Endothelial cell of umbilical vein (primary cell): Measurements from ENCODE around the gene CSNK1G2. TPM values are rescaled to one million over a fixed set of nuclear protein-coding genes. Genes with fewer than 3 reads are reported as not detected.

Experiments
- BruUV-seq: library from RNA; stranded (reverse); fragments of 400-500 nt; replicated peaks from 2 replicates; lab custom pipeline; 2021; lab: Mats Ljungman, UMichigan
- CTCF ChIA-PET: fragments of 300-600, 350-600 bp; sonication (Branson Sonifier 250); formaldehyde crosslinking; loops from one replicate; lab custom pipeline; 2021; ENCODE audit warnings: antibody characterized with exemption, inconsistent platforms; lab: Charles Lee
- POLR2A ChIA-PET: fragments of 300-600, 350-600 bp; sonication (Branson Sonifier 250); formaldehyde crosslinking; loops from one replicate; lab custom pipeline; 2021; ENCODE audit warnings: antibody characterized with exemption, inconsistent platforms; lab: Charles Lee
- DNase-seq: peaks from one replicate; pipeline ENCODE4 v3.0.0-alpha.2; 2011; ENCODE audit warnings: low read depth, low spot score
- FAIRE-seq: peaks from 2 replicates; lab custom pipeline; 2011; peaks lifted over from hg19 to GRCh38; lab: Jason Lieb, UNC
- H2AFZ ChIP-seq: 2 replicates; pipeline ENCODE4 v1.6.0; 2012; ENCODE audit warnings: low read depth, low read length, control low read depth, inconsistent platforms
- H3K27ac ChIP-seq: 2 replicates; pipeline ENCODE4 v1.5.1; 2011; ENCODE audit warnings: low read depth, mild to moderate bottlenecking, control low read depth, low read length, moderate library complexity; ENCODE audit not compliant: insufficient read depth
- H3K27me3 ChIP-seq, 2 experiments: 2 replicates each; pipeline versions ENCODE4 v1.6.0 to v1.6.1; 2011; ENCODE audit warnings: low read length in 2 of 2, mixed read lengths in 1 of 2; ENCODE audit not compliant: control insufficient read depth in 2 of 2, insufficient read depth in 2 of 2
- H3K36me3 ChIP-seq, 2 experiments: 2 replicates in 1 of 2; 3 replicates in 1 of 2; pipeline ENCODE4 v1.5.1; 2011; ENCODE audit warnings: low read length in 2 of 2, mild to moderate bottlenecking in 1 of 2, moderate library complexity in 1 of 2; ENCODE audit not compliant: control insufficient read depth in 2 of 2, insufficient read depth in 2 of 2; ENCODE audit errors: extremely low read depth in 1 of 2
- H3K4me1 ChIP-seq: 3 replicates; pipeline ENCODE4 v1.5.1; 2011; ENCODE audit warnings: mild to moderate bottlenecking, low read length; ENCODE audit not compliant: control insufficient read depth, insufficient read depth; ENCODE audit errors: extremely low read depth
- H3K4me2 ChIP-seq: 2 replicates; pipeline ENCODE4 v1.6.1; 2011; ENCODE audit warnings: low read length, control low read depth, mixed read lengths; ENCODE audit not compliant: insufficient read depth
- H3K4me3 ChIP-seq, 3 experiments: fragments of 200-600 bp in 1 of 3; sonication (generic), shearing (Covaris generic) in 1 of 3; replicated peaks in 1 of 3; 2 replicates each; pipeline ENCODE4 v1.5.1; 2011 to 2016; ENCODE audit warnings: control low read depth in 3 of 3, low read length in 3 of 3, mild to moderate bottlenecking in 2 of 3, inconsistent platforms in 1 of 3, low read depth in 1 of 3, moderate library complexity in 1 of 3; ENCODE audit not compliant: insufficient read depth in 1 of 3
- H3K79me2 ChIP-seq: 2 replicates; pipeline ENCODE4 v1.6.0; 2012; ENCODE audit warnings: low read length, inconsistent platforms; ENCODE audit not compliant: control insufficient read depth, insufficient read depth
- H3K9ac ChIP-seq: replicated peaks from 2 replicates; pipeline ENCODE3; 2011; ENCODE audit warnings: low read length, control low read depth; ENCODE audit not compliant: insufficient read depth; ENCODE audit errors: extremely low read depth
- H3K9me1 ChIP-seq: replicated peaks from 3 replicates; pipeline ENCODE4 v1.6.0; 2011; ENCODE audit warnings: mild to moderate bottlenecking, low read length; ENCODE audit not compliant: control insufficient read depth, insufficient read depth; ENCODE audit errors: extremely low read depth
- H3K9me3 ChIP-seq: replicated peaks from 2 replicates; pipeline ENCODE4 v1.5.1; 2012; ENCODE audit warnings: low read length, inconsistent platforms; ENCODE audit not compliant: control insufficient read depth, insufficient read depth
- H4K20me1 ChIP-seq: replicated peaks from 2 replicates; pipeline ENCODE3; 2011; ENCODE audit warnings: mild to moderate bottlenecking, low read length; ENCODE audit not compliant: control insufficient read depth, insufficient read depth; ENCODE audit errors: extremely low read depth
- EZH2 ChIP-seq: IDR thresholded peaks from 2 replicates; pipeline ENCODE4 v1.6.1; 2012; ENCODE audit warnings: borderline replicate concordance, low read depth, mild to moderate bottlenecking, moderate library complexity, low read length, inconsistent platforms; ENCODE audit not compliant: severe bottlenecking
- FOS ChIP-seq: IDR thresholded peaks from 2 replicates; pipeline ENCODE4 v1.6.1; 2011; ENCODE audit warnings: mild to moderate bottlenecking, low read length, moderate library complexity, borderline replicate concordance; ENCODE audit not compliant: insufficient read depth
- GATA2 ChIP-seq: IDR thresholded peaks from 2 replicates; pipeline ENCODE4 v1.7.0; 2011; ENCODE audit warnings: low read depth, mild to moderate bottlenecking, moderate library complexity, mixed read lengths, low read length; ENCODE audit not compliant: insufficient read length, insufficient read depth
- JUN ChIP-seq: IDR thresholded peaks from 2 replicates; pipeline ENCODE4 v1.6.1; 2011; ENCODE audit warnings: borderline replicate concordance, low read depth; ENCODE audit not compliant: insufficient read length, insufficient read depth
- MYC ChIP-seq: IDR thresholded peaks from one replicate; pipeline ENCODE4 v1.6.1; 2011; ENCODE audit warnings: mild to moderate bottlenecking, low read depth, low read length
- POLR2A ChIP-seq: IDR thresholded peaks from 2 replicates; pipeline ENCODE4 v1.6.1; 2012; ENCODE audit warnings: low read depth, mild to moderate bottlenecking, control low read depth, low read length
- POLR2AphosphoS5 ChIP-seq: IDR thresholded peaks from 2 replicates; pipeline ENCODE4 v1.6.1; 2012; ENCODE audit warnings: low read depth, mild to moderate bottlenecking, control low read depth, low read length, moderate library complexity; ENCODE audit not compliant: insufficient read depth
- dilution Hi-C: fragments of 300-500 bp; cut with MboI; formaldehyde crosslinking; loops from one replicate; pipeline ENCODE4 v1.15.0; 2019; ENCODE audit warnings: low sequenced_read_pairs; ENCODE audit not compliant: extremely low pct_ligation_motif_present
- intact Hi-C: fragments of 100-400 bp; cut with micrococcal nuclease; formaldehyde crosslinking; loops from one replicate; pipeline ENCODE4 v1.10.0; 2022
- polyA plus RNA-seq, 4 experiments: library from polyadenylated mRNA; depleted of rRNA in 3 of 4; stranded (reverse) in 3 of 4; unstranded in 1 of 4; fragments of >200 nt; gene quantifications; 2 replicates each; pipeline versions ENCODE4 v1.2.1 to v1.2.3, GENCODE V29; 2011 to 2012; ENCODE audit warnings: missing spikeins in 1 of 4
- total RNA-seq: library from RNA; stranded (reverse); gene quantifications from 2 replicates; pipeline ENCODE4 v1.2.3, GENCODE V29; 2021
- TF ChIP-seq, protein P1 (sequence below), 2 donors: IDR thresholded peaks; 1 replicate in 1 of 2; 2 replicates in 1 of 2; pipeline ENCODE4 v1.5.1; 2011; ENCODE audit warnings: low read length in 2 of 2, mild to moderate bottlenecking in 2 of 2, moderate library complexity in 2 of 2, control low read depth in 1 of 2, inconsistent platforms in 1 of 2, low read depth in 1 of 2; ENCODE audit not compliant: insufficient read depth in 1 of 2; ENCODE audit errors: extremely low read depth in 1 of 2
- TF ChIP-seq, protein P2 (sequence below): IDR thresholded peaks from 2 replicates; pipeline ENCODE4 v1.6.1; 2011; ENCODE audit not compliant: insufficient read depth, insufficient read length

Gene CSNK1G2
- total and polyA plus RNA-seq, 2 donors (not counting 3 experiments of a cell fraction or from before 2014, with no cell fraction given): 96.6 to 110 TPM

DNA sequence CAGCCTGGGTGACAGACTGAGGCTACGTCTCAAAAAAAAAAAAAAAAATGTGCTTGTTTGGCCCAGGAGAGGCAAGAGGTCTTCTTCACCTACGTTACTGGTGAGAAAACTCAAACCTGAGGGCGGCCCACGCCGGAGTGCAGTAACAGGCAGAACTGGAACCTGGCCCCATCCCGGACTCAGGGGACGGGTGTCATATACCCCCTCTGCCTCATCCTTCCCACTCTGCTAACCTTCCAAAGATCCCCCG, 36.2 kb upstream of the CSNK1G2 start:
- no peak overlapping the region for H3K27ac ChIP-seq
- ChIA-PET POLR2A (no interaction called here), CTCF (no interaction called here)
- no peaks in the 10 kb centered on the region for H3K9me1 ChIP-seq
- H2AFZ ChIP-seq: peak overlapping the region; percentile 59
- FAIRE-seq (no peak), DNase-seq (no peak)
- TF ChIP-seq FOS: no peak
- TF ChIP-seq, protein P1, sequence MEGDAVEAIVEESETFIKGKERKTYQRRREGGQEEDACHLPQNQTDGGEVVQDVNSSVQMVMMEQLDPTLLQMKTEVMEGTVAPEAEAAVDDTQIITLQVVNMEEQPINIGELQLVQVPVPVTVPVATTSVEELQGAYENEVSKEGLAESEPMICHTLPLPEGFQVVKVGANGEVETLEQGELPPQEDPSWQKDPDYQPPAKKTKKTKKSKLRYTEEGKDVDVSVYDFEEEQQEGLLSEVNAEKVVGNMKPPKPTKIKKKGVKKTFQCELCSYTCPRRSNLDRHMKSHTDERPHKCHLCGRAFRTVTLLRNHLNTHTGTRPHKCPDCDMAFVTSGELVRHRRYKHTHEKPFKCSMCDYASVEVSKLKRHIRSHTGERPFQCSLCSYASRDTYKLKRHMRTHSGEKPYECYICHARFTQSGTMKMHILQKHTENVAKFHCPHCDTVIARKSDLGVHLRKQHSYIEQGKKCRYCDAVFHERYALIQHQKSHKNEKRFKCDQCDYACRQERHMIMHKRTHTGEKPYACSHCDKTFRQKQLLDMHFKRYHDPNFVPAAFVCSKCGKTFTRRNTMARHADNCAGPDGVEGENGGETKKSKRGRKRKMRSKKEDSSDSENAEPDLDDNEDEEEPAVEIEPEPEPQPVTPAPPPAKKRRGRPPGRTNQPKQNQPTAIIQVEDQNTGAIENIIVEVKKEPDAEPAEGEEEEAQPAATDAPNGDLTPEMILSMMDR (IDR thresholded peaks at IDR 0.05; ENCODE audit: extremely low read depth in 1 of 2, insufficient read depth in 1 of 2, low read depth in 1 of 2, low read length in 2 of 2): no peak
- TF ChIP-seq, protein P2, sequence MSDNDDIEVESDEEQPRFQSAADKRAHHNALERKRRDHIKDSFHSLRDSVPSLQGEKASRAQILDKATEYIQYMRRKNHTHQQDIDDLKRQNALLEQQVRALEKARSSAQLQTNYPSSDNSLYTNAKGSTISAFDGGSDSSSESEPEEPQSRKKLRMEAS: no peak
- TF ChIP-seq GATA2: no peak
- TF ChIP-seq JUN: no peak
- no peak for TF ChIP-seq POLR2AphosphoS5
- no peak for TF ChIP-seq EZH2
- TF ChIP-seq POLR2A: no peak
- no peak for TF ChIP-seq MYC
- intact Hi-C loops: loop anchor here (1.0 kb wide), 3 partner anchors 19 to 40 kb away; partner anchors contain the start of gene ABHD17A
- H3K4me2 ChIP-seq: no peak overlapping the region
- H3K36me3 ChIP-seq: no peaks in the 10 kb centered on the region
- H3K9ac ChIP-seq: no peak overlapping the region
- no peaks in the 10 kb centered on the region for H3K27me3 ChIP-seq
- dilution Hi-C loops: no loop called here
- H3K79me2 ChIP-seq: peaks cover 36% of the 10 kb centered on the region
- BruUV-seq: no TSS peak
- no peak overlapping the region for H3K4me3 ChIP-seq
- H3K4me1 ChIP-seq: no peaks in the 10 kb centered on the region
- no peaks in the 10 kb centered on the region for H4K20me1 ChIP-seq
- no peaks in the 10 kb centered on the region for H3K9me3 ChIP-seq
